HG02943 (cell line): ENCODE measurements around the gene CEACAM5.
"Not testable (repeated sequence)": the region's sequence is repeated elsewhere in the genome, so short reads cannot be mapped to it uniquely, and the experiment has no call there.

Experiments used
- ATAC-seq: cut with Tn5 transposase; IDR thresholded peaks from one replicate; pipeline ENCODE4 v1.9.1; 2021; ENCODE audit warnings: mild to moderate bottlenecking, low read depth, moderate library complexity; ENCODE audit not compliant: unreplicated experiment

Gene CEACAM5

GRCh38 chr19:41699968-41700323 is 8.5 kb upstream of the CEACAM5 start:
- ATAC-seq = no peak

- no peak for ATAC-seq
Measured at GRCh38 chr19:41700381-41701195, 7.8 kb upstream of the CEACAM5 start.

GRCh38 chr19:41701401-41702075 is 6.9 kb upstream of the CEACAM5 start:
- no peak for ATAC-seq

- ATAC-seq = no peak
Measured at GRCh38 chr19:41702171-41702651, 6.2 kb upstream of the CEACAM5 start.

GRCh38 chr19:41703602-41704293 is 4.7 kb upstream of the CEACAM5 start:
- no peak for ATAC-seq

GRCh38 chr19:41705393-41706174 is 2.8 kb upstream of the CEACAM5 start:
- no peak for ATAC-seq

GRCh38 chr19:41706741-41707501 is 1.5 kb upstream of the CEACAM5 start:
- no peak for ATAC-seq

GRCh38 chr19:41707502-41707812 is 969 bp upstream of the CEACAM5 start:
- ATAC-seq = no peak

- no peak for ATAC-seq
Measured at GRCh38 chr19:41707871-41708371, 505 bp upstream of the CEACAM5 start.

GRCh38 chr19:41709516-41709915 is 1.1 kb downstream of the CEACAM5 start:
- not testable (repeated sequence) for ATAC-seq

- no peak for ATAC-seq
Measured at GRCh38 chr19:41709951-41710645, 1.7 kb downstream of the CEACAM5 start.

- ATAC-seq = no peak
Measured at GRCh38 chr19:41711376-41712261, 3.2 kb downstream of the CEACAM5 start.

- ATAC-seq = no peak
Measured at GRCh38 chr19:41714598-41714997, 6.2 kb downstream of the CEACAM5 start.

- ATAC-seq = no peak
Measured at GRCh38 chr19:41718761-41719160, 10.3 kb downstream of the CEACAM5 start.

- no peak for ATAC-seq
Measured at GRCh38 chr19:41720103-41720502, 11.7 kb downstream of the CEACAM5 start.

GRCh38 chr19:41726493-41726892 is 18.1 kb downstream of the CEACAM5 start:
- no peak for ATAC-seq

- ATAC-seq = no peak
Measured at GRCh38 chr19:41734156-41734555, 25.7 kb downstream of the CEACAM5 start.

GRCh38 chr19:41734585-41734984 is 26.2 kb downstream of the CEACAM5 start:
- no peak for ATAC-seq
